ENCODE measurements around the gene MEP1B.

MEP1B gene

GRCh38 chr18:32183503-32183902 is 6.3 kb upstream of the MEP1B start:
- TF ChIP-seq CTCF (IDR thresholded peaks at IDR 0.05; ENCODE audit: low read depth, low read length, missing control alignments), result no peak
- no peak overlapping the region for H3K4me3 ChIP-seq (replicated peaks; ENCODE audit: low read depth, low read length)
- DNase-seq (ENCODE audit: extremely low read depth, low read depth), result no peak

GRCh38 chr18:32190209-32190608 is 370 bp downstream of the MEP1B start:
- no peak for DNase-seq (ENCODE audit: extremely low read depth, low read depth)
- TF ChIP-seq CTCF (IDR thresholded peaks at IDR 0.05; ENCODE audit: low read depth, low read length, missing control alignments), result no peak
- no peak overlapping the region for H3K4me3 ChIP-seq (replicated peaks; ENCODE audit: low read depth, low read length)

GRCh38 chr18:32195881-32196815 is 6.3 kb downstream of the MEP1B start:
- H3K4me3 ChIP-seq (replicated peaks; ENCODE audit: low read depth, low read length), result no peak overlapping the region
- no peak for TF ChIP-seq CTCF (IDR thresholded peaks at IDR 0.05; ENCODE audit: low read depth, low read length, missing control alignments)
- no peak for DNase-seq (ENCODE audit: extremely low read depth, low read depth)

GRCh38 chr18:32200766-32201165 is 10.9 kb downstream of the MEP1B start:
- no peak for DNase-seq (ENCODE audit: extremely low read depth, low read depth)
- H3K4me3 ChIP-seq (replicated peaks; ENCODE audit: low read depth, low read length), result no peak overlapping the region
- no peak for TF ChIP-seq CTCF (IDR thresholded peaks at IDR 0.05; ENCODE audit: low read depth, low read length, missing control alignments)

GRCh38 chr18:32201948-32202672 is 12.3 kb downstream of the MEP1B start:
- TF ChIP-seq CTCF (IDR thresholded peaks at IDR 0.05; ENCODE audit: low read depth, low read length, missing control alignments), result no peak
- no peak for DNase-seq (ENCODE audit: extremely low read depth, low read depth)
- H3K4me3 ChIP-seq (replicated peaks; ENCODE audit: low read depth, low read length), result no peak overlapping the region

- no peak for TF ChIP-seq CTCF (IDR thresholded peaks at IDR 0.05; ENCODE audit: low read depth, low read length, missing control alignments)
- no peak overlapping the region for H3K4me3 ChIP-seq (replicated peaks; ENCODE audit: low read depth, low read length)
- DNase-seq (ENCODE audit: extremely low read depth, low read depth), result no peak
These were observed 18.2 kb downstream of the MEP1B start for GRCh38 chr18:32208023-32208422.

All from HFF-Myc (cell line).